ENCODE data around the gene PWP2. TPM values are rescaled to one million over a fixed set of nuclear protein-coding genes. Genes with fewer than 3 reads are reported as not detected.
"Not testable (repeated sequence)": the region's sequence is repeated elsewhere in the genome, so short reads cannot be mapped to it uniquely, and the experiment has no call there.

PWP2 gene
- total RNA-seq, 1 experiment from 2014 or later = 6.0 TPM

DNA sequence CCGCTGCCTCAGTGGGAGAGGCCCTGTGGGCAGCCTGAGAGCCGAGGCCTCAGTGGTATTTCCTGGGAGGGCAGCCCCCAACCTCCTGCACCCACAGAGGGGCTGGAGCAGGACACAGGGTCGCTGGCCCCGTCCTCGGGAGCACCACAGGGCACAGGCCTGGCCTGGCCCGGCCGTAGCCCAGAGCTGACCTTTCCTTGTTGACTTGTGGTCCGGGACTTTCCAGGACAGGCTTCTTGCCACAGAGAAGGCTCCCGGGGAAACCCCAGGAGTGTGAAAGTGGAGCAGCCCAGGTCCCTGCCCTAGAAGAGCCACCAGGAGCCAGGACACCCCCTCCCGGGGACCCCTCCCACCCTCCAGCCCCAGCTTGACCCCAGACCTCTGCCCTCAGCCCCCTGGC is 63.7 kb downstream of the PWP2 start:
- H3K4me3 Mint-ChIP-seq = not testable (repeated sequence)

GRCh38 chr21:44171962-44172572 is 64.9 kb downstream of the PWP2 start:
- not testable (repeated sequence) for H3K4me2 ChIP-seq (ENCODE audit: insufficient read depth, insufficient read length, low read length); H2AK5ac ChIP-seq (ENCODE audit: insufficient read length, low read length); H2AFZ ChIP-seq (ENCODE audit: low read length); H3K27me3 ChIP-seq (ENCODE audit: insufficient read depth, low read length); H3K9ac ChIP-seq (ENCODE audit: extremely low read depth, insufficient read length, low read length); H3K36me3 Mint-ChIP-seq (ENCODE audit: insufficient read depth in 1 of 3, low read depth in 3 of 3); H3K4me3 Mint-ChIP-seq; H4K5ac ChIP-seq (ENCODE audit: insufficient read length, low read depth, low read length); H3T11ph ChIP-seq (ENCODE audit: low read length); H4K91ac ChIP-seq (ENCODE audit: insufficient read length, low read depth, low read length); H2BK120ac ChIP-seq (ENCODE audit: low read depth, low read length, poor library complexity, severe bottlenecking); H3K9me3 ChIP-seq (ENCODE audit: control insufficient read depth, low read depth, low read length); H3K9me3 Mint-ChIP-seq; H3K4ac ChIP-seq (ENCODE audit: low read depth, low read length); H3K79me2 ChIP-seq (ENCODE audit: insufficient read depth, low read length); H3K14ac ChIP-seq (ENCODE audit: insufficient read depth, low read length); H2BK5ac ChIP-seq (ENCODE audit: insufficient read length, low read length); DNase-seq; H3K18ac ChIP-seq (ENCODE audit: insufficient read length, low read depth, low read length); H4K20me1 ChIP-seq (ENCODE audit: control insufficient read depth, insufficient read depth, insufficient read length); H3K4me1 Mint-ChIP-seq; H2BK15ac ChIP-seq (ENCODE audit: low read depth, low read length); H3K27me3 Mint-ChIP-seq (ENCODE audit: low read depth); H3K27ac ChIP-seq (ENCODE audit: insufficient read length, low read depth, low read length); H3K27ac Mint-ChIP-seq; H2BK20ac ChIP-seq (ENCODE audit: low read depth, low read length, poor library complexity, severe bottlenecking); H3K23ac ChIP-seq (ENCODE audit: insufficient read length, low read depth, low read length); H3K23me2 ChIP-seq (ENCODE audit: insufficient read length, low read depth, low read length, poor library complexity, severe bottlenecking); H2BK12ac ChIP-seq (ENCODE audit: insufficient read length, low read depth, low read length); H3K56ac ChIP-seq (ENCODE audit: insufficient read length, low read depth, low read length); H4K8ac ChIP-seq (replicated peaks; ENCODE audit: insufficient read length, low read depth, low read length); H3K4me1 ChIP-seq (ENCODE audit: insufficient read depth, low read length); H3K79me1 ChIP-seq (ENCODE audit: insufficient read depth, low read depth, low read length, poor library complexity, severe bottlenecking)
- no CpG with 5 or more reads among the region's 13 CpGs for WGBS (ENCODE audit: extremely low coverage, insufficient read length, low lambda C conversion rate)

More for the DNA sequence above, 63.7 kb downstream of the PWP2 start:
- H3K23me2 ChIP-seq (ENCODE audit: insufficient read length, low read depth, low read length, poor library complexity, severe bottlenecking); H3K79me2 ChIP-seq (ENCODE audit: insufficient read depth, low read length); H3K27ac Mint-ChIP-seq; H4K8ac ChIP-seq (replicated peaks; ENCODE audit: insufficient read length, low read depth, low read length); H3K4me2 ChIP-seq (ENCODE audit: insufficient read depth, insufficient read length, low read length); H4K5ac ChIP-seq (ENCODE audit: insufficient read length, low read depth, low read length); H3K27me3 Mint-ChIP-seq (ENCODE audit: low read depth); H3K36me3 Mint-ChIP-seq (ENCODE audit: insufficient read depth in 1 of 3, low read depth in 3 of 3); H3K23ac ChIP-seq (ENCODE audit: insufficient read length, low read depth, low read length); H3K56ac ChIP-seq (ENCODE audit: insufficient read length, low read depth, low read length); H3K18ac ChIP-seq (ENCODE audit: insufficient read length, low read depth, low read length); H3K27me3 ChIP-seq (ENCODE audit: insufficient read depth, low read length); H3K9me3 ChIP-seq (ENCODE audit: control insufficient read depth, low read depth, low read length); H3K4me1 Mint-ChIP-seq; H2AFZ ChIP-seq (ENCODE audit: low read length); H4K91ac ChIP-seq (ENCODE audit: insufficient read length, low read depth, low read length); H2BK20ac ChIP-seq (ENCODE audit: low read depth, low read length, poor library complexity, severe bottlenecking); DNase-seq; H3K4me1 ChIP-seq (ENCODE audit: insufficient read depth, low read length); H2AK5ac ChIP-seq (ENCODE audit: insufficient read length, low read length); H3K4ac ChIP-seq (ENCODE audit: low read depth, low read length); H3T11ph ChIP-seq (ENCODE audit: low read length); H3K27ac ChIP-seq (ENCODE audit: insufficient read length, low read depth, low read length); H2BK120ac ChIP-seq (ENCODE audit: low read depth, low read length, poor library complexity, severe bottlenecking); H3K14ac ChIP-seq (ENCODE audit: insufficient read depth, low read length); H3K9me3 Mint-ChIP-seq; H3K9ac ChIP-seq (ENCODE audit: extremely low read depth, insufficient read length, low read length); H2BK15ac ChIP-seq (ENCODE audit: low read depth, low read length); H2BK5ac ChIP-seq (ENCODE audit: insufficient read length, low read length); H2BK12ac ChIP-seq (ENCODE audit: insufficient read length, low read depth, low read length); H3K79me1 ChIP-seq (ENCODE audit: insufficient read depth, low read depth, low read length, poor library complexity, severe bottlenecking); H4K20me1 ChIP-seq (ENCODE audit: control insufficient read depth, insufficient read depth, insufficient read length): not testable (repeated sequence)
- WGBS (ENCODE audit: extremely low coverage, insufficient read length, low lambda C conversion rate) = no CpG with 5 or more reads among the region's 10 CpGs

Measured in H9 (cell line).